Stimulated activated effector memory CD8-positive, alpha-beta T cell treated with anti-CD3 and anti-CD28 coated beads, Interleukin-12 subunit alpha, Interleukin-12 subunit beta, amount 100 ng/mL, for 72 hours (primary cell): ENCODE measurements around the gene ARHGAP26.
A peak's percentile ranks its signal among the peaks of the same experiment; 100 is the strongest.
"Not testable (repeated sequence)": the region's sequence is repeated elsewhere in the genome, so short reads cannot be mapped to it uniquely, and the experiment has no call there.

ENCODE experiments used
- ATAC-seq: fragments of 150-1000 bp; cut with Tn5 transposase; 2 replicates; pipeline ENCODE4 v1.10.0; 2021
- DNase-seq, 2 donors: peaks; one replicate each; pipeline ENCODE4 v3.0.0; 2021 to 2022; ENCODE audit warnings: low spot score in 2 of 2
- H3K27ac Mint-ChIP-seq: one replicate; pipeline ENCODE4 v1.8.0; 2022; ENCODE audit warnings: mild to moderate bottlenecking, mixed read lengths
- H3K36me3 Mint-ChIP-seq: one replicate; pipeline ENCODE4 v1.8.0; 2022; ENCODE audit warnings: mild to moderate bottlenecking, mixed read lengths
- H3K4me1 Mint-ChIP-seq: one replicate; pipeline ENCODE4 v1.8.0; 2022; ENCODE audit warnings: mixed read lengths
- H3K4me3 Mint-ChIP-seq: one replicate; pipeline ENCODE4 v1.8.0; 2022; ENCODE audit warnings: mild to moderate bottlenecking, mixed read lengths
- H3K9me3 Mint-ChIP-seq: one replicate; pipeline ENCODE4 v1.8.0; 2022; ENCODE audit warnings: mixed read lengths

ARHGAP26 gene

DNA sequence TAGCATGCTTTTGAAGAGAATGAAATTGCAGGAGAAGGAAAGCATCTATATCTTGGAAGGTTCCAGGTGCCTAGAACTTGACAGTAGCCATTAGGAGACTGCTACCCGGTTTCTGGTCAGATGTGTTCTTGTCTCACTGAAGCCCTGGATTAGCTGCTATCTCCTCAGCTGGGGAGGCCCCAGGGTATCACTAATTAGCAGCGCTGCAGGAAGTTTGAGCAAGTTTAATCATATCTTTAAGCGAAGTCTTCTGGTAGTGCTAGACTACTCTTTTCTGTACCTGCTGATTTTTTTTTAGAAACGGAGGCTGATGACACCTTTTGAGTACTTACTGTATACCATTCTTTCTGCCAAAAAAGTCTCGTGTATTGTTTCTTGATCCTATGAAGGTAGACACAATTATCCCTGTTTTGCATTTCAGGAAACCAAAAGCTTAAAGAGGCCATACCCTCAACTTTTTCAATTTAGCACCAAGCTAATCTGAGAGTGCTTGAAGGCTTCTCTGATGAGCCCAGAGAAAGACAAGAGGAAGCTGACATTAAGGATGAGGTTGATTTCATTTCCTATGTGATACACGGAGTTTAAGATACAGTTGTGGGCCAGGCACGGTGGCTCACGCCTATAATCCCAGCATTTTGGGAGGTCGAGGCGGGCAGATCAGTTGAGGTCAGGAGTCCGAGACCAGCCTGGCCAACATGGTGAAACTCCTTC, 201.3 kb downstream of the ARHGAP26 start:
- DNase-seq (no peak), ATAC-seq (peak; percentile 36)
- H3K4me1 Mint-ChIP-seq, result peaks cover 68% of the 10 kb centered on the region
- H3K9me3 Mint-ChIP-seq, result no peaks in the 10 kb centered on the region
- H3K27ac Mint-ChIP-seq, result peak overlapping the region; percentile 90
- H3K4me3 Mint-ChIP-seq, result peak overlapping the region; percentile 39
- peaks cover 6% of the 10 kb centered on the region for H3K36me3 Mint-ChIP-seq

- H3K4me1 Mint-ChIP-seq, result peaks cover 74% of the 10 kb centered on the region
- no peak for DNase-seq
- H3K4me3 Mint-ChIP-seq, result peak overlapping the region; percentile 39
- no peak for ATAC-seq
- H3K36me3 Mint-ChIP-seq, result peaks cover 6% of the 10 kb centered on the region
- H3K9me3 Mint-ChIP-seq, result no peaks in the 10 kb centered on the region
- peak overlapping the region; percentile 90 for H3K27ac Mint-ChIP-seq
Measured at GRCh38 chr5:142972064-142972570, 201.9 kb downstream of the ARHGAP26 start.

DNA sequence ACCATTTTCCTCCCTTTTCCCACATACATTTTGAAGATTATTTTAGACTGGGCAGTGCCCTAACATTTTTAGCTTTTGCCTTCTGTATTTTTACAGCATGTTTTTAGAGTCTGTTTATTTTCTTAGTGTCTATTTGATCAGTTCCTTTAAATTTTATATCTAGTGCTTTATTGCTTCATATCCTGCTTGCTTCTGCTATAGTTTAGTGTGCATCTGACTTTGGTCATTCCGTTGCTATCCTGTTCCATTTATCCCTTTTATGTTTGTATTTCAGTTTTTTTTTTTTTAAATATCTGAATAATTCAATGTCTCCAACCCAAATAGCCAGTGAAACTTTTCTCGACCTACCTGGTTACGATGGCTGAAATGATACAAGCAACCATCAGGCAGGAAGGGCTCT, 203.8 kb downstream of the ARHGAP26 start:
- ATAC-seq, result no peak
- Mint-ChIP-seq H3K27ac (peak overlapping the region; percentile 90), H3K36me3 (peaks cover 6% of the 10 kb centered on the region), H3K9me3 (no peaks in the 10 kb centered on the region), H3K4me3 (peak overlapping the region; percentile 39), H3K4me1 (peaks cover 92% of the 10 kb centered on the region)
- no peak for DNase-seq

GRCh38 chr5:142974409-142974808, 204.2 kb downstream of the ARHGAP26 start:
- no peak for ATAC-seq
- peak overlapping the region; percentile 39 for H3K4me3 Mint-ChIP-seq
- peaks cover 93% of the 10 kb centered on the region for H3K4me1 Mint-ChIP-seq
- H3K27ac Mint-ChIP-seq, result peak overlapping the region; percentile 90
- DNase-seq, result no peak
- no peaks in the 10 kb centered on the region for H3K9me3 Mint-ChIP-seq
- H3K36me3 Mint-ChIP-seq, result peaks cover 6% of the 10 kb centered on the region

DNA sequence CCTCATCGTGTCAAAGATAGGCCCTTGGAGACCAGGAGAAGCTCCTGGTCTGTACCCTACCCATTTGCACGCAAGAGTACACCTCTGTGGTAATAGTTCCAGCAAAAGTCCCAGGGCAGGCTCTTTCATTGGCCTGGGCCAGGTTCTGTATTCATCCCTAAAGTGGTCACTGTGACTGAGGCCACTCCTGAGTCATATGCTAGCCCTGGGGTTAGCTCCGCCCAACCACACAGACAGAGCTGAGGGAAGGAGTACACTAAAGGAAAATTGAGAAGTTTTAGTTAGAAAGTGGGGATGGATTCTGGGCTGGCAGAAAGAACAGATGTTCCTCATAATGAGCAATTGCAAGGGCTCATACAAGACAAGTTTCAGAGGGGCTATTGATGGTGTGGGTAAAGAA, 206.7 kb downstream of the ARHGAP26 start:
- peak overlapping the region; percentile 61 for H3K4me3 Mint-ChIP-seq
- peak; percentile 63 for ATAC-seq
- peaks cover 6% of the 10 kb centered on the region for H3K36me3 Mint-ChIP-seq
- H3K27ac Mint-ChIP-seq, result peak overlapping the region; percentile 89
- no peaks in the 10 kb centered on the region for H3K9me3 Mint-ChIP-seq
- peaks cover 84% of the 10 kb centered on the region for H3K4me1 Mint-ChIP-seq
- no peak for DNase-seq

- H3K4me3 Mint-ChIP-seq, result peak overlapping the region; percentile 61
- peak overlapping the region; percentile 89 for H3K27ac Mint-ChIP-seq
- ATAC-seq (peak; percentile 93), DNase-seq (peak in 1 of 2 donors; percentile 74)
- no peaks in the 10 kb centered on the region for H3K9me3 Mint-ChIP-seq
- peaks cover 6% of the 10 kb centered on the region for H3K36me3 Mint-ChIP-seq
- peaks cover 84% of the 10 kb centered on the region for H3K4me1 Mint-ChIP-seq
Measured at GRCh38 chr5:142977363-142978051, 207.3 kb downstream of the ARHGAP26 start.

- H3K4me1 Mint-ChIP-seq, result peaks cover 84% of the 10 kb centered on the region
Measured at GRCh38 chr5:142978252-142978651, 208.1 kb downstream of the ARHGAP26 start.

DNA sequence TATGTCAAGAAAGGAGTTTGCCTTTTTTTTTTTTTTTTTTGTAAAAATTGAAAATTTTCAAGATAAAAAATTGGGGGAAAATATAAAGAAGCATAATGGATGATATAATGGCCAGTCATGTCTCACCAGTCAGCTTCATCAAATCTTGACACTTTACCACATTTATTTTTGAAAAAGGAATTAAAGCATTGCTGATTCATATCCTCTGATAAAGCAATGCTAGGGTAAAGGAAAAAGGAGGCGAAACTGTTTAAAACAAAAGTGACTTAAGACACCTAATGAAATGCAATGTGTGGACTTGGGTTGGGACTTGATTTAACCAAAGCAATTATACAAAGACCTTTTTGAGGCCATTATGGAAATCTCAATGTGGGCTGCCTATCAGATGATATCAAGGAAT, 208.5 kb downstream of the ARHGAP26 start:
- ATAC-seq, result no peak
- H3K27ac Mint-ChIP-seq, result peak overlapping the region; percentile 89

More at GRCh38 chr5:142978252-142978651, 208.1 kb downstream of the ARHGAP26 start:
- ATAC-seq (no peak), DNase-seq (no peak)
- Mint-ChIP-seq H3K4me3 (peak overlapping the region; percentile 61), H3K9me3 (no peaks in the 10 kb centered on the region), H3K36me3 (peaks cover 6% of the 10 kb centered on the region), H3K27ac (peak overlapping the region; percentile 89)

GRCh38 chr5:142979636-142980035, 209.5 kb downstream of the ARHGAP26 start:
- DNase-seq, result no peak
- H3K27ac Mint-ChIP-seq, result peak overlapping the region; percentile 89
- no peaks in the 10 kb centered on the region for H3K36me3 Mint-ChIP-seq
- ATAC-seq, result no peak
- no peaks in the 10 kb centered on the region for H3K9me3 Mint-ChIP-seq
- no peak overlapping the region for H3K4me3 Mint-ChIP-seq
- H3K4me1 Mint-ChIP-seq, result peaks cover 80% of the 10 kb centered on the region

More for the DNA sequence above, 208.5 kb downstream of the ARHGAP26 start:
- Mint-ChIP-seq H3K4me1 (peaks cover 81% of the 10 kb centered on the region), H3K4me3 (peak overlapping the region; percentile 61), H3K36me3 (peaks cover 6% of the 10 kb centered on the region), H3K9me3 (no peaks in the 10 kb centered on the region)
- no peak for DNase-seq

GRCh38 chr5:142981475-142981874, 211.3 kb downstream of the ARHGAP26 start:
- H3K27ac Mint-ChIP-seq, result peak overlapping the region; percentile 89
- DNase-seq, result no peak
- H3K36me3 Mint-ChIP-seq, result no peaks in the 10 kb centered on the region
- H3K9me3 Mint-ChIP-seq, result no peaks in the 10 kb centered on the region
- H3K4me1 Mint-ChIP-seq, result peaks cover 70% of the 10 kb centered on the region
- H3K4me3 Mint-ChIP-seq, result peak overlapping the region; percentile 41
- no peak for ATAC-seq

DNA sequence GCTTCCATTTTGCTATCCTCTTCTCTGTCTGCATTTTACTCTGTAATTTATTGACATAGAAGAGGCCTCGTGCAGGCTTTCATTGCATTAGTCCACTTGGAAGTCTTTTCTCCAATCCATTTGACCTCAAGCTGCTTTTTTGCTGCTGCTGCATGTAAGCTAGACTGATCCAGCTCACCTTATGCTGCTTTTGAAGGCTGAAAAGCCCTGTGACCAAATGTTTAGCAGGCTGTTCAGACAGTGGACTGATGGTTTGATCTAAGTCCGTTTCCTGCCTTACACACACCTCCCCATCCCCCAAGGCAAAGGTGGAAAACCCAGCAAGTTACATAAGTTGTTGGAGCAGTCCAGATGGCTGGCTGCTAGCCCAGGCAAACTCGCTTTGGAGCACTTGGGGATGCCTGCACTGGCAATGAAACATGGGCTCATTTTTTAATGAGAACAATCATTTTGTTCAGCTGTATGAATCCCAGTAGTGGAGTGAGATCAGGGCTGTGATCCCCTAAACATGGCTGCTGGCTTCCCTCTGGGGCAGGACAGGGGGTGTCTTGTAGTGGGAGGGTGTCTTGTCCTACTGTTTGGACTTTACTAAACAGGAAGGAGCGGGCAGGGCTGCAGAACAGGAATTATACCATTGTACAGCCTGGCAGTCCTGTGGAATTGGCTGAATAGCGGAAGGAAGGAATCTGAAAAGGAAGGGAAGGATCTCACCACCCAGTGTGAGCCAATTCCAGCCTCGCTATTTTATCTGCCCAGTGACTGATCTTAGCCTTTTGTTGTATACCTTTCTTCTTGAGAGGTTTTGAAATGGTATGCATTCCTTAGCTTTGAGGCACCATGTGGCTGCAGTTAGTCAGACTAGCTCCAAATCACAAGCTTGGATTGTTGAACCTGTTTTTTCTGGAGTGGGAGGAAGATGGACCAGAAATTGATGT, 212.0 kb downstream of the ARHGAP26 start:
- Mint-ChIP-seq H3K4me1 (peaks cover 64% of the 10 kb centered on the region), H3K36me3 (no peaks in the 10 kb centered on the region), H3K4me3 (peak overlapping the region; percentile 41), H3K9me3 (no peaks in the 10 kb centered on the region), H3K27ac (peak overlapping the region; percentile 89)
- ATAC-seq (no peak), DNase-seq (no peak)

GRCh38 chr5:142982821-142983200, 212.6 kb downstream of the ARHGAP26 start:
- no peak for DNase-seq
- Mint-ChIP-seq H3K27ac (peak overlapping the region; percentile 89), H3K4me1 (peaks cover 58% of the 10 kb centered on the region), H3K36me3 (no peaks in the 10 kb centered on the region), H3K4me3 (no peak overlapping the region), H3K9me3 (no peaks in the 10 kb centered on the region)
- no peak for ATAC-seq

GRCh38 chr5:142984011-142984410, 213.8 kb downstream of the ARHGAP26 start:
- H3K36me3 Mint-ChIP-seq, result no peaks in the 10 kb centered on the region
- DNase-seq, result no peak

DNA sequence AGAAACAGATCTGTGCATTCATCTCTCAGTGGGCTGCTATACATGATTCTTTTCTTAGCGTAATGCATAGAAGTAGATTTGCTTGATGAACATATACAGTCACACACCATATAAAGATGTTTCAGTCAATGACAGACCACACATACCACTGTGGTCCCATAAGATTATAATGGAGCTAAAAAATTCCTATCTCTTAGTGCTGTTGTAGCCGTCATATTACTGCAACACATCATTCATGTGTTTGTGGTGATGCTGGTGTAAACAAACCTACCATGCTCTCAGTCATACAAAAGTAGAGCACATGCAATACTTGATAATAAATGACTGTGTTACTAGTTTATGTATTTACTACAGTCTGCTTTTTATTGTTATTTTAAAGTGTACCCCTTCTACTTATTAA, 214.3 kb downstream of the ARHGAP26 start:
- Mint-ChIP-seq H3K4me3 (no peak overlapping the region), H3K9me3 (peaks cover 3% of the 10 kb centered on the region), H3K27ac (peak overlapping the region; percentile 65), H3K36me3 (peaks cover 1% of the 10 kb centered on the region), H3K4me1 (peaks cover 55% of the 10 kb centered on the region)
- DNase-seq (no peak), ATAC-seq (peak; percentile 58)

More at GRCh38 chr5:142984011-142984410, 213.8 kb downstream of the ARHGAP26 start:
- ATAC-seq, result no peak
- Mint-ChIP-seq H3K4me3 (no peak overlapping the region), H3K9me3 (no peaks in the 10 kb centered on the region), H3K27ac (peak overlapping the region; percentile 65), H3K4me1 (peaks cover 56% of the 10 kb centered on the region)

DNA sequence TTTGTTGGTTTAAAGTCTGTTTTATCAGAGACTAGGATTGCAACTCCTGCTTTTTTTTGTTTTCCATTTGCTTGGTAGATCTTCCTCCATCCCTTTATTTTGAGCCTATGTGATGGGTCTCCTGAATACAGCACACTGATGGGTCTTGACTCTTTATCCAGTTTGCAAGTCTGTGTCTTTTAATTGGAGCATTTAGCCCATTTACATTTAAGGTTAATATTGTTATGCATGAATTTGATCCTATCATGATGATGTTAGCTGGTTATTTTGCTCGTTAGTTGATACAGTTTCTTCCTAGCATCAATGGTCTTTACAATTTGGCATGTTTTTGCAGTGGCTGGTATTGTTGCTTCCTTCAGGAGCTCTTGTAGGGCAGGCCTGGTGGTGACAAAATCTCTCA, 219.1 kb downstream of the ARHGAP26 start:
- not testable (repeated sequence) for H3K36me3 Mint-ChIP-seq, ATAC-seq, H3K9me3 Mint-ChIP-seq

More for the DNA sequence above, 219.1 kb downstream of the ARHGAP26 start:
- Mint-ChIP-seq H3K27ac (peak overlapping the region; percentile 88), H3K4me3 (peak overlapping the region; percentile 55), H3K4me1 (peaks cover 39% of the 10 kb centered on the region)
- not testable (repeated sequence) for DNase-seq
